OCI-LY3 (cell line): ENCODE results near the gene SIX1.

ENCODE experiments used
- EZH2phosphoT487 ChIP-seq: fragments of 200-600 bp; shearing (Covaris generic); IDR thresholded peaks from 2 replicates; pipeline ENCODE4 v1.6.1; 2018; ENCODE audit warnings: antibody characterized with exemption, mixed run types, low read depth
- TF ChIP-seq, protein P1 (sequence below): fragments of 200-600, 300-600 bp; sonication (generic); IDR thresholded peaks from 2 replicates; pipeline ENCODE4 v1.5.1; 2014; ENCODE audit warnings: antibody characterized with exemption, low read length, low read depth

- no peak for TF ChIP-seq EZH2phosphoT487
- TF ChIP-seq, protein P1, sequence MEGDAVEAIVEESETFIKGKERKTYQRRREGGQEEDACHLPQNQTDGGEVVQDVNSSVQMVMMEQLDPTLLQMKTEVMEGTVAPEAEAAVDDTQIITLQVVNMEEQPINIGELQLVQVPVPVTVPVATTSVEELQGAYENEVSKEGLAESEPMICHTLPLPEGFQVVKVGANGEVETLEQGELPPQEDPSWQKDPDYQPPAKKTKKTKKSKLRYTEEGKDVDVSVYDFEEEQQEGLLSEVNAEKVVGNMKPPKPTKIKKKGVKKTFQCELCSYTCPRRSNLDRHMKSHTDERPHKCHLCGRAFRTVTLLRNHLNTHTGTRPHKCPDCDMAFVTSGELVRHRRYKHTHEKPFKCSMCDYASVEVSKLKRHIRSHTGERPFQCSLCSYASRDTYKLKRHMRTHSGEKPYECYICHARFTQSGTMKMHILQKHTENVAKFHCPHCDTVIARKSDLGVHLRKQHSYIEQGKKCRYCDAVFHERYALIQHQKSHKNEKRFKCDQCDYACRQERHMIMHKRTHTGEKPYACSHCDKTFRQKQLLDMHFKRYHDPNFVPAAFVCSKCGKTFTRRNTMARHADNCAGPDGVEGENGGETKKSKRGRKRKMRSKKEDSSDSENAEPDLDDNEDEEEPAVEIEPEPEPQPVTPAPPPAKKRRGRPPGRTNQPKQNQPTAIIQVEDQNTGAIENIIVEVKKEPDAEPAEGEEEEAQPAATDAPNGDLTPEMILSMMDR, result no peak
Observed at GRCh38 chr14:60657456-60658210, 8.4 kb upstream of the SIX1 start.
